ENCODE results near the gene C5AR1. TPM values are rescaled to one million over a fixed set of nuclear protein-coding genes. Genes with fewer than 3 reads are reported as not detected.
A peak's percentile ranks its signal among the peaks of the same experiment; 100 is the strongest.

Gene C5AR1
- total and polyA plus RNA-seq, 9 of the 15 experiments (the other 6 are each of a cell fraction or from before 2014, with no cell fraction given) = 0.06 to 1.6 (median 0.28) TPM; not detected in 3

- TF ChIP-seq ZNF830 (CRISPR knock-in tag; IDR thresholded peaks at IDR 0.05) (no peak), NCOA6 (IDR thresholded peaks at IDR 0.05) (no peak), ELF2 (CRISPR knock-in tag; IDR thresholded peaks at IDR 0.05) (peak; percentile 62; the same call in 1 of the 2 replicates), PRDM10 (IDR thresholded peaks at IDR 0.05; ENCODE audit: partially characterized antibody) (no peak), AFF1 (IDR thresholded peaks at IDR 0.05; ENCODE audit: low read depth in 1 of 2, partially characterized antibody in 2 of 2) (no peak), E4F1 (CRISPR knock-in tag; IDR thresholded peaks at IDR 0.05; ENCODE audit: borderline replicate concordance) (no peak), CBX8 (IDR thresholded peaks at IDR 0.05; ENCODE audit: borderline replicate concordance, extremely low read depth, low read depth, low read length, poor library complexity, severe bottlenecking) (no peak), ZNF639 (CRISPR knock-in tag; conservative IDR thresholded peaks at IDR 0.05 in 1 of 2, IDR thresholded peaks at IDR 0.05 in 1 of 2) (no peak), HDAC2 (IDR thresholded peaks at IDR 0.05) (no peak), ZC3H11A (IDR thresholded peaks at IDR 0.05; ENCODE audit: low read depth, low read length) (no peak), HIVEP1 (CRISPR knock-in tag; IDR thresholded peaks at IDR 0.05) (peak; percentile 73; the same call in 1 of the 2 replicates), ATF4 (CRISPR knock-in tag; IDR thresholded peaks at IDR 0.05) (peak; percentile 60), GTF2F1 (IDR thresholded peaks at IDR 0.05; ENCODE audit: low read depth, low read length) (no peak)
Measured at GRCh38 chr19:47274071-47274890, 35.4 kb upstream of the C5AR1 start, which contains the start of gene INAFM1 (continued).

All from K562 (cell line).